GM23338 (cell line): Measurements from ENCODE around the gene FGD4. TPM values are rescaled to one million over a fixed set of nuclear protein-coding genes. Genes with fewer than 3 reads are reported as not detected.

ENCODE experiments used
- ATAC-seq: fragments of 200-7000 bp; cut with Tn5 transposase; 3 replicates; pipeline ENCODE4 v1.9.1; 2020
- DNase-seq: peaks from one replicate; pipeline ENCODE4 v3.0.0-alpha.2; 2015; ENCODE audit warnings: low spot score
- H2AFZ ChIP-seq: fragments of 200-600 bp; sonication (generic); 2 replicates; pipeline ENCODE4 v1.8.0; 2016; ENCODE audit warnings: antibody characterized with exemption, mild to moderate bottlenecking, moderate library complexity
- H3F3A ChIP-seq: fragments of 200-600 bp; sonication (generic); replicated peaks from 2 replicates; pipeline ENCODE4 v1.8.0; 2017; ENCODE audit warnings: antibody characterized with exemption, mixed run types, low read depth
- H3K27ac ChIP-seq: fragments of 200-600 bp; sonication (generic); 2 replicates; pipeline ENCODE4 v1.6.1; 2016; ENCODE audit warnings: low read depth
- H3K27me3 ChIP-seq: fragments of 200-600 bp; sonication (generic); 2 replicates; pipeline ENCODE4 v1.8.0; 2016; ENCODE audit warnings: mild to moderate bottlenecking, mixed run types, moderate library complexity; ENCODE audit not compliant: insufficient read depth
- H3K36me3 ChIP-seq: fragments of 200-600 bp; sonication (generic); 2 replicates; pipeline ENCODE4 v1.8.0; 2016; ENCODE audit warnings: mild to moderate bottlenecking; ENCODE audit not compliant: insufficient read depth
- H3K4me1 ChIP-seq: fragments of 200-600 bp; sonication (generic); 2 replicates; pipeline ENCODE4 v1.8.0; 2016; ENCODE audit warnings: mild to moderate bottlenecking, moderate library complexity; ENCODE audit not compliant: insufficient read depth
- H3K4me2 ChIP-seq: fragments of 200-600 bp; sonication (generic); 2 replicates; pipeline ENCODE4 v1.7.1; 2017; ENCODE audit warnings: mixed run types
- H3K4me3 ChIP-seq: fragments of 200-600 bp; sonication (generic); 2 replicates; pipeline ENCODE4 v1.6.1; 2016; ENCODE audit warnings: mixed run types
- H3K79me2 ChIP-seq: fragments of 200-600 bp; sonication (generic); replicated peaks from 2 replicates; pipeline ENCODE4 v1.8.0; 2017; ENCODE audit warnings: mild to moderate bottlenecking; ENCODE audit not compliant: insufficient read depth
- H3K9me2 ChIP-seq: fragments of 200-600 bp; sonication (generic); 2 replicates; pipeline ENCODE4 v1.8.0; 2017; ENCODE audit not compliant: insufficient read depth
- H4K20me1 ChIP-seq: fragments of 200-600 bp; sonication (generic); replicated peaks from 2 replicates; pipeline ENCODE4 v1.8.0; 2017; ENCODE audit warnings: mild to moderate bottlenecking; ENCODE audit not compliant: insufficient read depth
- H3K27ac Mint-ChIP-seq: 2 replicates; pipeline ENCODE4 v1.8.0; 2020; ENCODE audit warnings: inconsistent platforms, mild to moderate bottlenecking, moderate library complexity, mixed read lengths
- H3K27me3 Mint-ChIP-seq: 3 replicates; pipeline ENCODE4 v1.8.0; 2022; ENCODE audit warnings: low read depth, mild to moderate bottlenecking, moderate library complexity, mixed read lengths, inconsistent platforms; ENCODE audit not compliant: insufficient read depth, poor library complexity
- H3K36me3 Mint-ChIP-seq: 3 replicates; pipeline ENCODE4 v1.8.0; 2021; ENCODE audit warnings: low read depth, mild to moderate bottlenecking, inconsistent platforms, moderate library complexity, mixed read lengths
- H3K4me1 Mint-ChIP-seq: 3 replicates; pipeline ENCODE4 v1.8.0; 2020; ENCODE audit warnings: mild to moderate bottlenecking, inconsistent platforms, mixed read lengths
- H3K4me3 Mint-ChIP-seq: 3 replicates; pipeline ENCODE4 v1.8.0; 2021; ENCODE audit warnings: moderate library complexity, mild to moderate bottlenecking, inconsistent platforms, mixed read lengths
- H3K9me3 Mint-ChIP-seq: 3 replicates; pipeline ENCODE4 v1.8.0; 2020; ENCODE audit warnings: moderate library complexity, mild to moderate bottlenecking, inconsistent platforms, mixed read lengths
- CREB1 ChIP-seq: fragments of 250-450 bp; sonication (Bioruptor Pico); IDR thresholded peaks from 2 replicates; pipeline ENCODE4 v1.5.0; 2020; ENCODE audit warnings: low read depth, mild to moderate bottlenecking, moderate library complexity
- CTCF ChIP-seq, 2 experiments: fragments of 200-600 bp in 1 of 2; sonication (generic) in 1 of 2; conservative IDR thresholded peaks; 2 replicates each; pipeline versions ENCODE4 v1.5.1 to v1.6.1; 2016 to 2017; ENCODE audit warnings: antibody characterized with exemption in 2 of 2, low read depth in 2 of 2, mild to moderate bottlenecking in 2 of 2, moderate library complexity in 1 of 2
- ETS1 ChIP-seq: IDR thresholded peaks from 2 replicates; pipeline ENCODE4 v1.6.1; 2016; ENCODE audit warnings: antibody characterized with exemption
- EZH2 ChIP-seq: fragments of 200-600 bp; sonication (generic); IDR thresholded peaks from one replicate; pipeline ENCODE4 v1.8.0; 2017; ENCODE audit warnings: antibody characterized with exemption, mild to moderate bottlenecking, low read depth; ENCODE audit not compliant: unreplicated experiment
- EZH2phosphoT487 ChIP-seq: fragments of 200-600 bp; sonication (generic); IDR thresholded peaks from one replicate; pipeline ENCODE4 v1.8.1; 2018; ENCODE audit warnings: antibody characterized with exemption; ENCODE audit not compliant: unreplicated experiment
- JUNB ChIP-seq: IDR thresholded peaks from one replicate; pipeline ENCODE4 v1.6.1; 2016; ENCODE audit warnings: antibody characterized with exemption; ENCODE audit not compliant: unreplicated experiment
- NANOG ChIP-seq: IDR thresholded peaks from 2 replicates; pipeline ENCODE4 v1.6.1; 2016; ENCODE audit warnings: antibody characterized with exemption, borderline replicate concordance
- POLR2AphosphoS5 ChIP-seq: IDR thresholded peaks from 2 replicates; pipeline ENCODE4 v1.6.1; 2016; ENCODE audit warnings: antibody characterized with exemption, low read depth
- REST ChIP-seq: IDR thresholded peaks from one replicate; pipeline ENCODE4 v1.6.1; 2018; ENCODE audit warnings: antibody characterized with exemption; ENCODE audit not compliant: unreplicated experiment
- STAT1 ChIP-seq: IDR thresholded peaks from one replicate; pipeline ENCODE4 v1.6.1; 2016; ENCODE audit warnings: antibody characterized with exemption; ENCODE audit not compliant: unreplicated experiment
- ZNF114 ChIP-seq: fragments of 250-450 bp; sonication (Bioruptor Pico); IDR thresholded peaks from 2 replicates; pipeline ENCODE4 v1.5.0; 2020; ENCODE audit warnings: mild to moderate bottlenecking, moderate library complexity
- ZNF331 ChIP-seq: fragments of 250-450 bp; sonication (Bioruptor Pico); IDR thresholded peaks from 2 replicates; pipeline ENCODE4 v1.5.0; 2020; ENCODE audit warnings: low read depth, mild to moderate bottlenecking, moderate library complexity
- ZNF462 ChIP-seq: fragments of 250-450 bp; sonication (Bioruptor Pico); IDR thresholded peaks from 2 replicates; pipeline ENCODE4 v1.5.0; 2020; ENCODE audit warnings: mild to moderate bottlenecking, moderate library complexity
- polyA plus RNA-seq: library from polyadenylated mRNA; unstranded; fragments of >200 nt; fragmentation: Nextera tagmentation; extraction: Ambion mirVana; gene quantifications from 2 replicates; pipeline ENCODE4 v1.2.1, GENCODE V29; 2016
- total RNA-seq: library from RNA; depleted of rRNA; stranded (reverse); fragments of >200 nt; shearing (Covaris generic); gene quantifications from 2 replicates; pipeline ENCODE4 v1.2.3, GENCODE V29; 2014

FGD4 gene
- total and polyA plus RNA-seq, 2 experiments from 2014 or later = 24.3 to 54.3 TPM

GRCh38 chr12:32362892-32363291, 36.5 kb upstream of the FGD4 start:
- DNase-seq (no peak), ATAC-seq (no peak; the same call in 2 of the 3 replicates)
- Mint-ChIP-seq H3K4me3 (no peak overlapping the region), H3K36me3 (no peaks in the 10 kb centered on the region; the same call in 1 of the 3 replicates), H3K27me3 (peaks cover 6% of the 10 kb centered on the region), H3K27ac (peak overlapping the region; percentile 33; the same call in 1 of the 2 replicates), H3K4me1 (peaks cover 31% of the 10 kb centered on the region), H3K9me3 (no peaks in the 10 kb centered on the region)
- TF ChIP-seq CTCF (conservative IDR thresholded peaks at IDR 0.05; ENCODE audit: low read depth in 2 of 2) (no peak), ZNF462 (CRISPR knock-in tag) (no peak), ZNF331 (CRISPR knock-in tag) (no peak), STAT1 (no peak), ETS1 (no peak), POLR2AphosphoS5 (no peak), CREB1 (CRISPR knock-in tag) (no peak), JUNB (no peak), NANOG (no peak), EZH2phosphoT487 (no peak), REST (no peak), EZH2 (no peak), ZNF114 (CRISPR knock-in tag) (no peak)
- Histone ChIP-seq H3K79me2 (no peaks in the 10 kb centered on the region), H3K9me2 (no peaks in the 10 kb centered on the region), H4K20me1 (no peaks in the 10 kb centered on the region), H3K4me1 (peaks cover 18% of the 10 kb centered on the region), H3K4me3 (no peak overlapping the region), H2AFZ (no peak overlapping the region), H3K27me3 (no peaks in the 10 kb centered on the region), H3F3A (no peaks in the 10 kb centered on the region), H3K27ac (no peak overlapping the region), H3K4me2 (0 out of 2 replicates have a peak overlapping the region, but pooled peaks have one; percentile 44), H3K36me3 (no peaks in the 10 kb centered on the region)
